BLaER1 (cell line): ENCODE data around the gene SSTR5.
A peak's percentile ranks its signal among the peaks of the same experiment; 100 is the strongest.

ENCODE experiments used
- H3K27ac ChIP-seq: shearing (Covaris generic); formaldehyde crosslinking; 2 replicates; pipeline ENCODE4 v1.8.1; 2022
- H3K27me3 ChIP-seq: shearing (Covaris generic); formaldehyde crosslinking; 2 replicates; pipeline ENCODE4 v1.8.1; 2022
- H3K36me3 ChIP-seq: shearing (Covaris generic); formaldehyde crosslinking; 2 replicates; pipeline ENCODE4 v1.8.1; 2022
- H3K4me1 ChIP-seq: shearing (Covaris generic); formaldehyde crosslinking; 2 replicates; pipeline ENCODE4 v1.8.1; 2022
- H3K4me2 ChIP-seq: shearing (Covaris generic); formaldehyde crosslinking; 2 replicates; pipeline ENCODE4 v1.8.1; 2022
- H3K4me3 ChIP-seq: shearing (Covaris generic); formaldehyde crosslinking; 2 replicates; pipeline ENCODE4 v1.8.1; 2022
- H3K9ac ChIP-seq: shearing (Covaris generic); formaldehyde crosslinking; 2 replicates; pipeline ENCODE4 v1.8.1; 2022
- H3K9me3 ChIP-seq: shearing (Covaris generic); formaldehyde crosslinking; 2 replicates; pipeline ENCODE4 v1.8.1; 2022
- H4K20me1 ChIP-seq: shearing (Covaris generic); formaldehyde crosslinking; 2 replicates; pipeline ENCODE4 v1.8.1; 2022
- Cebpa-rat ChIP-seq: shearing (Covaris generic); IDR thresholded peaks from 2 replicates; pipeline ENCODE4 v1.8.1; 2022

Gene SSTR5

GRCh38 chr16:1060416-1061340, 11.9 kb upstream of the SSTR5 start:
- peaks cover 33% of the 10 kb centered on the region for H3K9me3 ChIP-seq
- no peak overlapping the region for H3K4me2 ChIP-seq
- H3K4me1 ChIP-seq, result no peaks in the 10 kb centered on the region
- peaks cover 51% of the 10 kb centered on the region for H3K27me3 ChIP-seq
- H3K27ac ChIP-seq, result no peak overlapping the region
- no peak overlapping the region for H3K9ac ChIP-seq
- TF ChIP-seq Cebpa-rat, result no peak
- no peaks in the 10 kb centered on the region for H3K36me3 ChIP-seq
- H4K20me1 ChIP-seq, result peaks cover 11% of the 10 kb centered on the region; the same call in 1 of the 2 replicates
- H3K4me3 ChIP-seq, result no peak overlapping the region

DNA sequence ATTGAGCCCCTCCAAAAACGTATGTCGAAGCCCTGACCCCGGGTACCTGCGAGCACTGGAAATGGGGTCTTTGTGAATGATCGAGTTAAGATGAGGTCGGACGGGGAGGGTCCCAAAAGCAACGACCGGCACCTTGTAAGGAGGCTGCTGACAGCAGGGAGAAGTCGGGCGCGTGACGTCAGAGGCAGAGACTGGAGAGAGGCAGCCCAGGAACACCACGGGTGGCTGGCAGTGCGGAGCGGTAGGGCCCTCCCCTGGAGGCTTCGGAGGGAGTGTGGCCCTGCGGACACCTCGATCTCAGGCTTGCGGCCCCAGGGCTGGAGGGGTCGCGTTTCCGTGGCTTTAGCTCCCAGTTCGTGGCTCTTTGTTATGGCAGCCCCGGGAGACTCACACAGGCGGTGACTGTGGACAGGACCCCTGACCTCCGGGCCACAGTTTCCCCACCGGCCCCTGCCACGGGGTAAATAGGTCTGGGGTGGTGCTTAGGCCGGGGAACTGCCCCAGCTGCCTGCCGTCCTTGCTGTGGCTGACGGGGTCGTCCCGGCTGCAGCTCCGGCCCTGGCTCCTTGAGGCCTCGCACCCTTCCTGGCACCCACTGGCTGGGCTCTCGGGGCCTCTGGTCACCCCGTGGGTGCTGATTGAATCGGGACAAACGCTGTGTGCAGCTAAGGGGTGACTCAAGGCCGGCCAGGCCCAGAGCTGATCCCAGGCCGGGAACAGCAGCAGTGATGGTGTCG, 10.6 kb upstream of the SSTR5 start:
- Histone ChIP-seq H3K4me1 (no peaks in the 10 kb centered on the region), H3K27me3 (peaks cover 59% of the 10 kb centered on the region), H3K36me3 (no peaks in the 10 kb centered on the region)

GRCh38 chr16:1062895-1063294, 9.7 kb upstream of the SSTR5 start:
- Histone ChIP-seq H3K4me1 (peaks cover 3% of the 10 kb centered on the region; the same call in 1 of the 2 replicates), H3K9ac (no peak overlapping the region), H3K9me3 (peaks cover 20% of the 10 kb centered on the region), H3K4me3 (no peak overlapping the region), H3K4me2 (no peak overlapping the region), H3K36me3 (no peaks in the 10 kb centered on the region), H3K27me3 (peaks cover 62% of the 10 kb centered on the region), H4K20me1 (peaks cover 11% of the 10 kb centered on the region; the same call in 1 of the 2 replicates), H3K27ac (no peak overlapping the region)
- no peak for TF ChIP-seq Cebpa-rat

More for the DNA sequence above, 10.6 kb upstream of the SSTR5 start:
- Histone ChIP-seq H3K27ac (no peak overlapping the region), H3K4me2 (no peak overlapping the region), H3K4me3 (no peak overlapping the region), H3K9ac (no peak overlapping the region), H3K9me3 (peaks cover 30% of the 10 kb centered on the region), H4K20me1 (peaks cover 11% of the 10 kb centered on the region; the same call in 1 of the 2 replicates)
- no peak for TF ChIP-seq Cebpa-rat

- H3K4me1 ChIP-seq, result peaks cover 11% of the 10 kb centered on the region
- TF ChIP-seq Cebpa-rat, result no peak
- no peaks in the 10 kb centered on the region for H3K36me3 ChIP-seq
- no peak overlapping the region for H3K27ac ChIP-seq
- H3K9me3 ChIP-seq, result peaks cover 13% of the 10 kb centered on the region
- H3K27me3 ChIP-seq, result peaks cover 70% of the 10 kb centered on the region
- H3K4me3 ChIP-seq, result no peak overlapping the region
- no peak overlapping the region for H3K4me2 ChIP-seq
- peaks cover 16% of the 10 kb centered on the region; the same call in 1 of the 2 replicates for H4K20me1 ChIP-seq
- H3K9ac ChIP-seq, result no peak overlapping the region
Observed at GRCh38 chr16:1063728-1064127, 8.8 kb upstream of the SSTR5 start.

- H3K36me3 ChIP-seq, result no peaks in the 10 kb centered on the region
- peaks cover 85% of the 10 kb centered on the region for H3K27me3 ChIP-seq
- TF ChIP-seq Cebpa-rat, result no peak
Observed at GRCh38 chr16:1065469-1066128, 6.9 kb upstream of the SSTR5 start.

DNA sequence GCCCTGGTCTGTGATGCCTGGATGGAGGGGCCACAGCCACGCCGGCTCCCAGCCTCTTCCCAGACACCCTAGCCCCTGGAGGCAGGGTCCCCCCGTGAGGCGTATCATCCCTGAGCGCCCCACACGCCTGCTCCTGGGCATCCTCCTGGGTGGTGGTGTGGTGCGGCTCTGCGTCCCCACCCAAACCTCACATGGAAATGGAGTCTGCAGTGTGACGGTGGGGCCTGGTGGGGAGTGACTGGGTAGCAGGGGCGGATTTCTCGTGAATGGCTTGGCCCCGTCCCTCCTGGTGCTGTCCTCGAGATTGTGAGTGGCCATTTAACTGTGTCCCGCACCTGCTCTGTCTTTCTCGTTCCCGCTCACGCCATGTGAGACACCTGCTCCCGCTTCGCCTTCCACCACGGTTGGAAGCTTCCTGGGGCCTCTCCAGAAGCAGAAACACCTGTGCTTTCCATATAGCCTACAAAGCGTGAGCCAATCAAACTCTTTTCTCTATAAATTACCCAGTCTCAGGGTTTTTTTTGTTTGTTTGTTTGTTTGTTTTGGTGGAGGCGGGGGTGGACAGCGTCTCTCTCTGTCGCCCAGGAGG, 5.9 kb upstream of the SSTR5 start:
- peaks cover 23% of the 10 kb centered on the region; the same call in 1 of the 2 replicates for H4K20me1 ChIP-seq
- H3K36me3 ChIP-seq, result no peaks in the 10 kb centered on the region
- H3K27ac ChIP-seq, result no peak overlapping the region
- H3K4me1 ChIP-seq, result peaks cover 25% of the 10 kb centered on the region
- no peak overlapping the region for H3K4me2 ChIP-seq
- peaks cover 96% of the 10 kb centered on the region for H3K27me3 ChIP-seq
- TF ChIP-seq Cebpa-rat, result no peak
- H3K4me3 ChIP-seq, result no peak overlapping the region
- H3K9me3 ChIP-seq, result no peaks in the 10 kb centered on the region
- H3K9ac ChIP-seq, result no peak overlapping the region

More at GRCh38 chr16:1065469-1066128, 6.9 kb upstream of the SSTR5 start:
- Histone ChIP-seq H3K4me2 (no peak overlapping the region), H3K4me1 (peaks cover 25% of the 10 kb centered on the region), H3K9ac (no peak overlapping the region), H4K20me1 (peaks cover 23% of the 10 kb centered on the region; the same call in 1 of the 2 replicates), H3K4me3 (no peak overlapping the region), H3K27ac (no peak overlapping the region), H3K9me3 (no peaks in the 10 kb centered on the region)

DNA sequence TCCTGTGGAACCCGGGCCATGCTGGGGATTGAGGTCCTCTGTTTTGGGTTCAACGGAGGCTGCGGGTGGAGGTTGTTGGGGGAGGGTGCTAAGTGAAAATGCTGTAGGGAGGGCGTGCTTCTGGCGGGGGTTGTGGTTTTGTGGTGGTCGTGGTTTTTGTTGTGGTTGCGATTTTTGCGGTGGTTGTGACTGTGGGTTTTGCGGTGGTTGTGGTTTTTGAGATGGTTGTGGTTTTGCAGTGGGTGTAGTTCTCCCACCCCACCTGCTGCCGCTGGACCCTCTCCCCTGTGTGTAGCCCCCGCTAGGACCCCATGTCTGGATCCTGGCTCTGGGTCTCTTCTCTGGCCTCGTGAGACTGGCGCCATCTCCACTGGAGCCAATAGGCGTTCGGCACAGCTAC, 4.9 kb upstream of the SSTR5 start:
- Histone ChIP-seq H3K4me1 (peaks cover 25% of the 10 kb centered on the region), H3K9me3 (no peaks in the 10 kb centered on the region), H3K4me3 (no peak overlapping the region), H4K20me1 (peaks cover 23% of the 10 kb centered on the region; the same call in 1 of the 2 replicates), H3K27ac (no peak overlapping the region), H3K36me3 (no peaks in the 10 kb centered on the region), H3K4me2 (peak overlapping the region; percentile 62), H3K9ac (no peak overlapping the region), H3K27me3 (peaks cover 99% of the 10 kb centered on the region)
- no peak for TF ChIP-seq Cebpa-rat

GRCh38 chr16:1068451-1068850, 4.1 kb upstream of the SSTR5 start:
- Histone ChIP-seq H3K9ac (no peak overlapping the region), H3K4me1 (peaks cover 25% of the 10 kb centered on the region), H4K20me1 (peaks cover 22% of the 10 kb centered on the region; the same call in 1 of the 2 replicates), H3K27ac (no peak overlapping the region), H3K4me2 (peak overlapping the region; percentile 62), H3K9me3 (no peaks in the 10 kb centered on the region), H3K27me3 (peaks cover 99% of the 10 kb centered on the region), H3K4me3 (no peak overlapping the region), H3K36me3 (no peaks in the 10 kb centered on the region)
- no peak for TF ChIP-seq Cebpa-rat

DNA sequence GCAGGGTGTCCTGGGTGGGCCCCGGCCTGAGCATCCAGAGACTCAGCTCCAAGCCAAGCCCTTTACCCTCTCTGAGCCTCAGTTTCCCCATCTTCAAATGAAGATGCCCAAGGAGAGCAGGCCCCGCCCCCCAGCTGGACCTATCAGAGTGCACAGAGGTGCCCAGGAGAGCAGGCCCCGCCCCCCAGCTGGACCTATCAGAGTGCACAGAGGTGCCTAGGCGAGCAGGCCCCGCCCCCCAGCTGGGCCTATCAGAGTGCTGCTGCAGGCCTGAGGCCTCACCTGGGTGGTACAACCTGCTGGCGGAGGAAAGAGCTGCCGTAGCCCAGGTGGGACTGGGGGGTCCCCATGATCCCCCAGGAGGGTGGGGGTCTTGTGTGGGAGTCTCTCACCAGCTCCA, 3.4 kb upstream of the SSTR5 start:
- Histone ChIP-seq H3K9ac (no peak overlapping the region), H3K4me2 (peak overlapping the region; percentile 62), H4K20me1 (peaks cover 22% of the 10 kb centered on the region), H3K36me3 (no peaks in the 10 kb centered on the region), H3K4me3 (no peak overlapping the region), H3K4me1 (peaks cover 25% of the 10 kb centered on the region), H3K9me3 (no peaks in the 10 kb centered on the region), H3K27ac (no peak overlapping the region), H3K27me3 (peaks cover 99% of the 10 kb centered on the region)
- no peak for TF ChIP-seq Cebpa-rat
